PC-9 (cell line): ENCODE results near the gene PNMA6E. TPM values are rescaled to one million over a fixed set of nuclear protein-coding genes. Genes with fewer than 3 reads are reported as not detected.
A peak's percentile ranks its signal among the peaks of the same experiment; 100 is the strongest.

Experiments used
- BruUV-seq: library from RNA; stranded (reverse); fragments of 400-500 nt; replicated peaks from 2 replicates; lab custom pipeline; 2021; lab: Mats Ljungman, UMichigan
- CTCF ChIA-PET: fragments of 300-600 bp; sonication (Branson Sonifier 250); formaldehyde crosslinking; loops from one replicate; lab custom pipeline; 2022; ENCODE audit warnings: antibody characterized with exemption; lab: Charles Lee
- POLR2A ChIA-PET: fragments of 300-600 bp; sonication (Branson Sonifier 250); formaldehyde crosslinking; loops from one replicate; lab custom pipeline; 2022; ENCODE audit warnings: antibody characterized with exemption; ENCODE audit not compliant: unreplicated experiment; lab: Charles Lee
- DNase-seq, 2 experiments: peaks; one replicate each; pipeline versions ENCODE4 v3.0.0 to v3.0.0-alpha.2; 2015 to 2022; ENCODE audit warnings: mixed read lengths in 1 of 2
- H2AFZ ChIP-seq: fragments of 200-600 bp; sonication (generic); 2 replicates; pipeline ENCODE4 v1.8.1; 2017; ENCODE audit warnings: antibody characterized with exemption
- H3F3A ChIP-seq: fragments of 200-600 bp; sonication (generic); 2 replicates; pipeline ENCODE4 v1.8.1; 2017; ENCODE audit warnings: antibody characterized with exemption, mild to moderate bottlenecking, low read depth; ENCODE audit not compliant: insufficient read depth
- H3K27ac ChIP-seq: fragments of 200-600 bp; sonication (generic); 2 replicates; pipeline ENCODE4 v1.6.1; 2016; ENCODE audit warnings: mixed run types
- H3K27me3 ChIP-seq: fragments of 200-600 bp; sonication (generic); 2 replicates; pipeline ENCODE4 v1.6.1; 2016; ENCODE audit warnings: low read depth, mixed run types; ENCODE audit not compliant: insufficient read depth
- H3K36me3 ChIP-seq: fragments of 200-600 bp; sonication (generic); 2 replicates; pipeline ENCODE4 v1.6.1; 2016; ENCODE audit warnings: low read depth, mixed run types
- H3K4me1 ChIP-seq: fragments of 200-600 bp; sonication (generic); replicated peaks from 2 replicates; pipeline ENCODE4 v1.6.1; 2016; ENCODE audit warnings: mixed run types; ENCODE audit not compliant: insufficient read depth
- H3K4me2 ChIP-seq: fragments of 200-600 bp; sonication (generic); 2 replicates; pipeline ENCODE4 v1.6.1; 2017; ENCODE audit warnings: mixed run types
- H3K4me3 ChIP-seq: fragments of 200-600 bp; sonication (generic); 2 replicates; pipeline ENCODE4 v1.6.1; 2016; ENCODE audit warnings: mixed run types
- H3K79me2 ChIP-seq: fragments of 200-600 bp; sonication (generic); 2 replicates; pipeline ENCODE4 v1.6.1; 2017; ENCODE audit warnings: low read depth, mixed run types
- H3K9me2 ChIP-seq: fragments of 200-600 bp; sonication (generic); 2 replicates; pipeline ENCODE4 v1.8.1; 2017; ENCODE audit warnings: mild to moderate bottlenecking; ENCODE audit not compliant: insufficient read depth
- H3K9me3 ChIP-seq: fragments of 200-600 bp; sonication (generic); 2 replicates; pipeline ENCODE4 v1.8.1; 2016; ENCODE audit warnings: low read depth; ENCODE audit not compliant: insufficient read depth
- H4K20me1 ChIP-seq: fragments of 200-600 bp; sonication (generic); 2 replicates; pipeline ENCODE4 v1.8.1; 2017; ENCODE audit not compliant: insufficient read depth
- CTCF ChIP-seq: fragments of 200-600 bp; sonication (generic); conservative IDR thresholded peaks from 2 replicates; pipeline ENCODE4 v1.6.1; 2017; ENCODE audit warnings: mixed run types, antibody characterized with exemption, mild to moderate bottlenecking, moderate library complexity
- EZH2 ChIP-seq: fragments of 200-600 bp; sonication (generic); IDR thresholded peaks from 2 replicates; pipeline ENCODE4 v1.8.0; 2017; ENCODE audit warnings: antibody characterized with exemption, low read depth
- intact Hi-C: fragments of 100-400 bp; cut with micrococcal nuclease; formaldehyde crosslinking; loops from one replicate; pipeline ENCODE4 v1.10.0; 2022; ENCODE audit not compliant: unreplicated experiment
- total RNA-seq: library from RNA; stranded (reverse); gene quantifications from 2 replicates; pipeline ENCODE4 v1.2.3, GENCODE V29; 2021

The PNMA6E gene
- total RNA-seq, 1 experiment from 2014 or later, result not detected

- Histone ChIP-seq H3K4me3 (no peak overlapping the region), H3K9me3 (no peaks in the 10 kb centered on the region), H3K79me2 (no peaks in the 10 kb centered on the region), H3K36me3 (no peaks in the 10 kb centered on the region), H3K4me1 (no peaks in the 10 kb centered on the region), H3K27ac (no peak overlapping the region), H3K4me2 (no peak overlapping the region), H2AFZ (no peak overlapping the region), H3K9me2 (no peaks in the 10 kb centered on the region), H4K20me1 (no peaks in the 10 kb centered on the region), H3K27me3 (peaks cover 28% of the 10 kb centered on the region), H3F3A (peaks cover 12% of the 10 kb centered on the region)
- intact Hi-C loops, result no loop called here
- ChIA-PET POLR2A (no interaction called here), CTCF (no interaction called here)
- no TSS peak for BruUV-seq
- DNase-seq, result no peak
- no peak for TF ChIP-seq EZH2
- TF ChIP-seq CTCF, result no peak
These were observed 16.8 kb downstream of the PNMA6E start for GRCh38 chrX:153384390-153384789.

GRCh38 chrX:153382563-153383482, 18.3 kb downstream of the PNMA6E start:
- Histone ChIP-seq H3K4me2 (no peak overlapping the region), H3K27ac (no peak overlapping the region), H3K4me1 (no peaks in the 10 kb centered on the region), H3K9me3 (no peaks in the 10 kb centered on the region), H3K4me3 (no peak overlapping the region), H3K27me3 (peaks cover 41% of the 10 kb centered on the region), H4K20me1 (no peaks in the 10 kb centered on the region), H2AFZ (no peak overlapping the region), H3K9me2 (no peaks in the 10 kb centered on the region), H3K36me3 (no peaks in the 10 kb centered on the region), H3F3A (peaks cover 12% of the 10 kb centered on the region), H3K79me2 (no peaks in the 10 kb centered on the region)
- no peak for DNase-seq
- TF ChIP-seq EZH2 (no peak), CTCF (no peak)
- ChIA-PET POLR2A (no interaction called here), CTCF (no interaction called here)
- BruUV-seq, result no TSS peak
- intact Hi-C loops, result no loop called here

GRCh38 chrX:153381684-153382532, 19.2 kb downstream of the PNMA6E start:
- intact Hi-C loops, result no loop called here
- H3K27ac ChIP-seq, result no peak overlapping the region
- no peaks in the 10 kb centered on the region for H3K9me3 ChIP-seq
- H3K27me3 ChIP-seq, result peaks cover 48% of the 10 kb centered on the region
- CTCF ChIA-PET, result no interaction called here
- POLR2A ChIA-PET, result no interaction called here
- no peak overlapping the region for H2AFZ ChIP-seq
- H3K36me3 ChIP-seq, result no peaks in the 10 kb centered on the region
- no peaks in the 10 kb centered on the region for H3K9me2 ChIP-seq
- H4K20me1 ChIP-seq, result no peaks in the 10 kb centered on the region
- no peak overlapping the region for H3K4me3 ChIP-seq
- DNase-seq, result peak in 1 of 2 experiments; percentile 9
- TF ChIP-seq EZH2 (no peak), CTCF (no peak)
- H3F3A ChIP-seq, result peaks cover 12% of the 10 kb centered on the region
- no peaks in the 10 kb centered on the region for H3K79me2 ChIP-seq
- H3K4me1 ChIP-seq, result no peaks in the 10 kb centered on the region
- BruUV-seq, result no TSS peak
- no peak overlapping the region for H3K4me2 ChIP-seq
